ENCODE measurements around the gene RPH3AL. TPM values are rescaled to one million over a fixed set of nuclear protein-coding genes. Genes with fewer than 3 reads are reported as not detected.
A peak's percentile ranks its signal among the peaks of the same experiment; 100 is the strongest.

Gene RPH3AL
- total RNA-seq, 1 experiment from 2014 or later = 3.9 TPM

- DNase-seq (ENCODE audit: low spot score) = no peak
These were observed 718 bp upstream of the RPH3AL start for GRCh38 chr17:353213-353837.

- DNase-seq (ENCODE audit: low spot score) = no peak
These were observed 659 bp downstream of the RPH3AL start for GRCh38 chr17:351875-352420.

- DNase-seq (ENCODE audit: low spot score) = no peak
These were observed 1.2 kb downstream of the RPH3AL start for GRCh38 chr17:351449-351738.

- DNase-seq (ENCODE audit: low spot score) = peak; percentile 85
These were observed 1.7 kb downstream of the RPH3AL start for GRCh38 chr17:350706-351448.

GRCh38 chr17:349666-350065 lies 2.9 kb downstream of the RPH3AL start:
- no peak for DNase-seq (ENCODE audit: low spot score)

GRCh38 chr17:348692-349425 lies 3.7 kb downstream of the RPH3AL start:
- DNase-seq (ENCODE audit: low spot score) = no peak

- no peak for DNase-seq (ENCODE audit: low spot score)
These were observed 4.6 kb downstream of the RPH3AL start for GRCh38 chr17:348012-348411.

GRCh38 chr17:347309-347899 lies 5.2 kb downstream of the RPH3AL start:
- no peak for DNase-seq (ENCODE audit: low spot score)

- DNase-seq (ENCODE audit: low spot score) = no peak
These were observed 6.4 kb downstream of the RPH3AL start for GRCh38 chr17:345992-346785.

- DNase-seq (ENCODE audit: low spot score) = no peak
These were observed 7.3 kb downstream of the RPH3AL start for GRCh38 chr17:345261-345660.

GRCh38 chr17:343875-344752 lies 8.5 kb downstream of the RPH3AL start:
- no peak for DNase-seq (ENCODE audit: low spot score)

- no peak for DNase-seq (ENCODE audit: low spot score)
These were observed 9.4 kb downstream of the RPH3AL start for GRCh38 chr17:343211-343610.

GRCh38 chr17:340074-340473 lies 12.5 kb downstream of the RPH3AL start:
- DNase-seq (ENCODE audit: low spot score) = no peak

- no peak for DNase-seq (ENCODE audit: low spot score)
These were observed 13.2 kb downstream of the RPH3AL start for GRCh38 chr17:339193-340061.

- DNase-seq (ENCODE audit: low spot score) = no peak
These were observed 14.0 kb downstream of the RPH3AL start for GRCh38 chr17:338442-339192.

GRCh38 chr17:337866-338265 lies 14.7 kb downstream of the RPH3AL start:
- no peak for DNase-seq (ENCODE audit: low spot score)

- no peak for DNase-seq (ENCODE audit: low spot score)
These were observed 15.2 kb downstream of the RPH3AL start for GRCh38 chr17:337453-337852.

- DNase-seq (ENCODE audit: low spot score) = no peak
These were observed 15.6 kb downstream of the RPH3AL start for GRCh38 chr17:337022-337420.
